Endodermal cell (in vitro differentiated cells): Measurements from ENCODE around the gene RASGRF1. TPM values are rescaled to one million over a fixed set of nuclear protein-coding genes. Genes with fewer than 3 reads are reported as not detected.

Experiments
- DNase-seq: peaks from one replicate; pipeline ENCODE4 v3.0.0-alpha.2; 2017
- H3K27ac ChIP-seq: 2 replicates; pipeline ENCODE4 v1.5.1; 2013; ENCODE audit warnings: mild to moderate bottlenecking, low read depth, low read length, moderate library complexity
- H3K27me3 ChIP-seq: 2 replicates; pipeline ENCODE4 v1.6.1; 2013; ENCODE audit warnings: mild to moderate bottlenecking, low read length, moderate library complexity; ENCODE audit not compliant: insufficient read depth, control insufficient read depth, poor library complexity, severe bottlenecking
- H3K36me3 ChIP-seq: 2 replicates; pipeline ENCODE4 v1.7.0; 2013; ENCODE audit warnings: mild to moderate bottlenecking, low read length, moderate library complexity; ENCODE audit not compliant: control insufficient read depth, insufficient read depth
- H3K4me1 ChIP-seq: one replicate; pipeline ENCODE4 v1.7.0; 2013; ENCODE audit warnings: low read length; ENCODE audit not compliant: control insufficient read depth, insufficient read depth
- H3K4me3 ChIP-seq: 2 replicates; pipeline ENCODE4 v1.5.1; 2013; ENCODE audit warnings: mild to moderate bottlenecking, low read length, moderate library complexity
- H3K9ac ChIP-seq: 2 replicates; pipeline ENCODE4 v1.6.1; 2013; ENCODE audit warnings: mild to moderate bottlenecking, low read length, moderate library complexity; ENCODE audit not compliant: poor library complexity, severe bottlenecking; ENCODE audit errors: extremely low read depth
- H3K9me3 ChIP-seq: 2 replicates; pipeline ENCODE4 v1.6.1; 2013; ENCODE audit warnings: mild to moderate bottlenecking, low read length, moderate library complexity; ENCODE audit not compliant: control insufficient read depth
- H3K27ac Mint-ChIP-seq: 2 replicates; pipeline ENCODE4 v1.8.0; 2020; ENCODE audit warnings: mixed read lengths
- H3K27me3 Mint-ChIP-seq: 2 replicates; pipeline ENCODE4 v1.8.0; 2021; ENCODE audit warnings: mild to moderate bottlenecking, mixed read lengths; ENCODE audit not compliant: insufficient read depth
- H3K36me3 Mint-ChIP-seq: 2 replicates; pipeline ENCODE4 v1.8.0; 2020; ENCODE audit warnings: low read depth, mixed read lengths
- H3K4me1 Mint-ChIP-seq: 2 replicates; pipeline ENCODE4 v1.8.0; 2020; ENCODE audit warnings: mixed read lengths
- H3K4me3 Mint-ChIP-seq: 2 replicates; pipeline ENCODE4 v1.8.0; 2020; ENCODE audit warnings: mild to moderate bottlenecking, moderate library complexity, mixed read lengths
- H3K9me3 Mint-ChIP-seq: 2 replicates; pipeline ENCODE4 v1.8.0; 2020; ENCODE audit warnings: mild to moderate bottlenecking, mixed read lengths
- CTCF ChIP-seq: fragments of 200-600 bp; sonication (generic); conservative IDR thresholded peaks from 2 replicates; pipeline ENCODE4 v1.5.0; 2021; ENCODE audit warnings: antibody characterized with exemption, mild to moderate bottlenecking
- WGBS, 2 experiments: methylation state at CpG; one replicate each; pipeline versions ENCODE4 v1.1.5 to v1.1.7; 2013; ENCODE audit warnings: missing lambda C conversion rate in 2 of 2, mixed read lengths in 1 of 2; ENCODE audit not compliant: insufficient coverage in 1 of 2, insufficient read length in 1 of 2; 5-methylcytosine and 5-hydroxymethylcytosine counted together
- total RNA-seq, 2 donors: library from RNA; stranded (reverse); fragmentation: NEBNext Ultra II Directional in 1 of 2; extraction: Animal tissue kit (Norgen Biotek cat#: 25700) in 1 of 2; gene quantifications; 2 replicates in 1 of 2; 3 replicates in 1 of 2; pipeline ENCODE4 v1.2.1, GENCODE V29; 2021

Gene RASGRF1
- total RNA-seq, 2 donors from 2014 or later, result 0.20 TPM; not detected in 1

GRCh38 chr15:79091204-79091867 is 756 bp upstream of the RASGRF1 start:
- H3K27ac ChIP-seq, result no peak overlapping the region
- no peak overlapping the region for H3K27ac Mint-ChIP-seq
- H3K9me3 ChIP-seq, result no peaks in the 10 kb centered on the region
- H3K9ac ChIP-seq, result no peak overlapping the region
- peaks cover 96% of the 10 kb centered on the region for H3K27me3 Mint-ChIP-seq
- peak overlapping the region; percentile 59 for H3K4me3 Mint-ChIP-seq
- peak; percentile 16 for TF ChIP-seq CTCF
- H3K36me3 ChIP-seq, result no peaks in the 10 kb centered on the region
- peaks cover 100% of the 10 kb centered on the region for H3K27me3 ChIP-seq
- H3K4me1 ChIP-seq, result no peaks in the 10 kb centered on the region
- H3K4me3 ChIP-seq, result peak overlapping the region; percentile 75
- H3K4me1 Mint-ChIP-seq, result peaks cover 9% of the 10 kb centered on the region
- peak; percentile 62 for DNase-seq
- H3K9me3 Mint-ChIP-seq, result no peaks in the 10 kb centered on the region
- H3K36me3 Mint-ChIP-seq, result no peaks in the 10 kb centered on the region
- 0 to 2% methylated on average over 5 to 47 of the region's 53 CpGs for WGBS, 2 experiments

- peak; percentile 77 for DNase-seq
- WGBS, 2 experiments, result 1% methylated on average over 20 to 53 of the region's 53 CpGs
Measured at GRCh38 chr15:79089890-79090486, 592 bp downstream of the RASGRF1 start.

GRCh38 chr15:79089331-79089889 is 1.2 kb downstream of the RASGRF1 start:
- Histone ChIP-seq H3K27me3 (peaks cover 100% of the 10 kb centered on the region), H3K4me1 (no peaks in the 10 kb centered on the region), H3K9ac (no peak overlapping the region), H3K9me3 (no peaks in the 10 kb centered on the region), H3K4me3 (peak overlapping the region; percentile 75), H3K36me3 (no peaks in the 10 kb centered on the region), H3K27ac (no peak overlapping the region)
- TF ChIP-seq CTCF, result no peak
- DNase-seq, result peak; percentile 77
- Mint-ChIP-seq H3K36me3 (no peaks in the 10 kb centered on the region), H3K27ac (no peak overlapping the region), H3K4me1 (peaks cover 9% of the 10 kb centered on the region), H3K27me3 (peaks cover 96% of the 10 kb centered on the region), H3K9me3 (no peaks in the 10 kb centered on the region), H3K4me3 (peak overlapping the region; percentile 59)
- 0 to 1% methylated on average over 17 to 47 of the region's 47 CpGs for WGBS, 2 experiments

More at GRCh38 chr15:79089890-79090486, 592 bp downstream of the RASGRF1 start:
- Histone ChIP-seq H3K9me3 (no peaks in the 10 kb centered on the region), H3K9ac (no peak overlapping the region), H3K36me3 (no peaks in the 10 kb centered on the region), H3K4me3 (peak overlapping the region; percentile 75), H3K27ac (no peak overlapping the region), H3K27me3 (peaks cover 100% of the 10 kb centered on the region), H3K4me1 (no peaks in the 10 kb centered on the region)
- Mint-ChIP-seq H3K4me3 (peak overlapping the region; percentile 59), H3K9me3 (no peaks in the 10 kb centered on the region), H3K27me3 (peaks cover 96% of the 10 kb centered on the region), H3K36me3 (no peaks in the 10 kb centered on the region), H3K4me1 (peaks cover 9% of the 10 kb centered on the region), H3K27ac (no peak overlapping the region)
- no peak for TF ChIP-seq CTCF
